ENCODE data around the gene TTC21A.

GRCh38 chr3:39086144-39086543, 21.3 kb upstream of the TTC21A start:
- no peak for TF ChIP-seq POLR2AphosphoS5 (IDR thresholded peaks at IDR 0.05; ENCODE audit: low read depth, low read length)
- TF ChIP-seq, protein P1, sequence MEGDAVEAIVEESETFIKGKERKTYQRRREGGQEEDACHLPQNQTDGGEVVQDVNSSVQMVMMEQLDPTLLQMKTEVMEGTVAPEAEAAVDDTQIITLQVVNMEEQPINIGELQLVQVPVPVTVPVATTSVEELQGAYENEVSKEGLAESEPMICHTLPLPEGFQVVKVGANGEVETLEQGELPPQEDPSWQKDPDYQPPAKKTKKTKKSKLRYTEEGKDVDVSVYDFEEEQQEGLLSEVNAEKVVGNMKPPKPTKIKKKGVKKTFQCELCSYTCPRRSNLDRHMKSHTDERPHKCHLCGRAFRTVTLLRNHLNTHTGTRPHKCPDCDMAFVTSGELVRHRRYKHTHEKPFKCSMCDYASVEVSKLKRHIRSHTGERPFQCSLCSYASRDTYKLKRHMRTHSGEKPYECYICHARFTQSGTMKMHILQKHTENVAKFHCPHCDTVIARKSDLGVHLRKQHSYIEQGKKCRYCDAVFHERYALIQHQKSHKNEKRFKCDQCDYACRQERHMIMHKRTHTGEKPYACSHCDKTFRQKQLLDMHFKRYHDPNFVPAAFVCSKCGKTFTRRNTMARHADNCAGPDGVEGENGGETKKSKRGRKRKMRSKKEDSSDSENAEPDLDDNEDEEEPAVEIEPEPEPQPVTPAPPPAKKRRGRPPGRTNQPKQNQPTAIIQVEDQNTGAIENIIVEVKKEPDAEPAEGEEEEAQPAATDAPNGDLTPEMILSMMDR (IDR thresholded peaks at IDR 0.05): no peak

All from Panc1 (cell line).